NT2/D1 (cell line): ENCODE results near the gene MMP20.

Experiments used
- DNase-seq: peaks from one replicate; pipeline ENCODE4 v3.0.0-alpha.2; 2011; ENCODE audit warnings: low read depth, low spot score
- H3K27me3 ChIP-seq: 2 replicates; pipeline ENCODE4 v1.6.0; 2011; ENCODE audit warnings: mild to moderate bottlenecking; ENCODE audit not compliant: insufficient read length, insufficient read depth
- H3K36me3 ChIP-seq: 2 replicates; pipeline ENCODE4 v1.6.1; 2011; ENCODE audit warnings: mild to moderate bottlenecking, low read length, mixed read lengths; ENCODE audit not compliant: insufficient read depth, insufficient read length
- H3K4me1 ChIP-seq: 2 replicates; pipeline ENCODE4 v1.5.1; 2011; ENCODE audit not compliant: insufficient read depth, insufficient read length
- H3K4me3 ChIP-seq: 2 replicates; pipeline ENCODE4 v1.5.1; 2011; ENCODE audit warnings: low read depth; ENCODE audit not compliant: insufficient read length
- H3K9ac ChIP-seq: 2 replicates; pipeline ENCODE4 v1.6.0; 2011; ENCODE audit warnings: low read depth; ENCODE audit not compliant: insufficient read length
- H3K9me3 ChIP-seq: 2 replicates; pipeline ENCODE4 v1.5.1; 2011; ENCODE audit warnings: mild to moderate bottlenecking, low read length; ENCODE audit not compliant: insufficient read depth
- SUZ12 ChIP-seq: IDR thresholded peaks from 2 replicates; pipeline ENCODE4 v1.6.1; 2011; ENCODE audit not compliant: insufficient read length, insufficient read depth; ENCODE audit errors: extremely low read depth
- YY1 ChIP-seq: IDR thresholded peaks from 2 replicates; pipeline ENCODE4 v1.6.1; 2011; ENCODE audit not compliant: insufficient read length, insufficient read depth
- ZNF274 ChIP-seq: IDR thresholded peaks from 2 replicates; pipeline ENCODE4 v1.6.1; 2011; ENCODE audit warnings: mild to moderate bottlenecking, low read depth, low read length

The MMP20 gene

DNA sequence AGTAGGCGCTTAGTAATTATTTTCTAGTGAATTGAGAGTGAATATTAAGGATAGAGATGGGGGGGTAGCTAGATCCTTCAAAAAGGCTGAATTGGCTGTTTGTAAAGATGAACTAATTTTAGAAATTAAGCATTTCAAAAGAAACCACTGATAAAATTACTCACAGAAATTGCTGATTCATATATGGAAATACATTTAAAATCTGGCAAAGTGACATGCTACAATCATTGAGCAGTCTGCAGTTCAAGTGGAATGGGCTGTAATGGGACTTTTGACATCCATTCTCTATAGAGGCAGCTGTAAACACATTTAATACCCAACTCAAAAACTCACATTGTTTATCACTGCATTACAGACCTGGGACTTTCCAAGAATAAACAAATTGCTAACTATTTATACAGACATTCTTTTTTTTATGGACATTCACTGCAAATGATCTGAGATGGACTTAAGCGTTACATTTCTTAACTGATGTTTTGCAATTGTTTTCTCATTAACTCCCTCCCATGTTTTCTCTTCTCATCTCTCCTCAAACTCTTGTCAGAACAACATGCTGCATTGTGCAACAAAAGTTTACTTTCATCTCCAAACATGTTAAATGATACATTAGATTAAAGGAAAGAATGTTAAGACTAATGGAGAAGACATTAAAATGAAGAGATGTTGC lies 52.4 kb downstream of the MMP20 start:
- Histone ChIP-seq H3K9ac (no peak overlapping the region), H3K4me1 (no peaks in the 10 kb centered on the region), H3K27me3 (no peaks in the 10 kb centered on the region), H3K4me3 (no peak overlapping the region), H3K36me3 (no peaks in the 10 kb centered on the region), H3K9me3 (peaks cover 10% of the 10 kb centered on the region; the same call in 1 of the 2 replicates)
- no peak for DNase-seq
- TF ChIP-seq ZNF274, result no peak
- no peak for TF ChIP-seq YY1

DNA sequence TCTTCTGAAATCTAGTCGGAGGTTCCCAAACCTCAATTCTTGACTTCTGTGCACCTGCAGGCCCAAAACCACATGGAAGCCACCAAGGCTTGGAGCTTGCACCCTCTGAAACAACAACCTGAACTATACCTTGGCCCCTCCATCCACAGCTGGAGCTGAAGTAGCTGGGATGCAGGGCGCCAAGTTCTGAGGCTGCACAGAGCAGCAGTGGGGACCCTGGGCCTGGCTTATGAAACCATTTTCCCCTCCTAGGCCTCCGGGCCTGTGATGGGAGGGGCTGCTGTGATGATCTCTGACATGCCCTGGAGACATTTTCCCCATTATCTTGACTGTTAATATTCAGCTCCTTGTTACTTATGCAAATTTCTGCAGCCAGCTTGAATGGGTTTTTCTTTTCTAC lies 56.3 kb downstream of the MMP20 start:
- H3K4me3 ChIP-seq, result no peak overlapping the region
- no peak for DNase-seq
- H3K9me3 ChIP-seq, result peaks cover 24% of the 10 kb centered on the region
- TF ChIP-seq ZNF274, result no peak
- no peak for TF ChIP-seq SUZ12
- no peak for TF ChIP-seq YY1
- H3K27me3 ChIP-seq, result no peaks in the 10 kb centered on the region
- H3K36me3 ChIP-seq, result no peaks in the 10 kb centered on the region
- no peaks in the 10 kb centered on the region for H3K4me1 ChIP-seq
- no peak overlapping the region for H3K9ac ChIP-seq

DNA sequence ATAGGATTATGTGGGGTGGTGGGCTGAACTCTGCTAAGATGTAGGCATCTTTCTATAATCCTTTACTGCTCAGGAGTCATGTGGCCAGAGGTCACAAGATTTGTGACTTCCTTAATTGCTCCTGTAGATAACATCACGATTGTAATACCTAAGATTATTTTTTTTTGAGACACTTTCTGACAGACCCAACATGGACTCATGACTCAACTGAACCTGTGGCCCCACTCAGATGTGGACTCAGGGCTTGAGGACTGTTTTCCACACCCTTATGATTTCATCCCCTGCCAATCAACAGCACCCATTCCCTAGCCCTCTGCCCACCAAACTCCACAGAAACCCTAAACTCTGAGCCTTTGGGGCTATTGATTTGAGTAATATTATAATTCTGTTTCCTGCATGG lies 59.0 kb downstream of the MMP20 start:
- H3K27me3 ChIP-seq, result no peaks in the 10 kb centered on the region
- H3K36me3 ChIP-seq, result no peaks in the 10 kb centered on the region
- DNase-seq, result no peak
- no peaks in the 10 kb centered on the region for H3K4me1 ChIP-seq
- H3K9ac ChIP-seq, result no peak overlapping the region
- TF ChIP-seq ZNF274 (no peak), YY1 (no peak), SUZ12 (no peak)
- H3K4me3 ChIP-seq, result no peak overlapping the region
- peaks cover 24% of the 10 kb centered on the region for H3K9me3 ChIP-seq

DNA sequence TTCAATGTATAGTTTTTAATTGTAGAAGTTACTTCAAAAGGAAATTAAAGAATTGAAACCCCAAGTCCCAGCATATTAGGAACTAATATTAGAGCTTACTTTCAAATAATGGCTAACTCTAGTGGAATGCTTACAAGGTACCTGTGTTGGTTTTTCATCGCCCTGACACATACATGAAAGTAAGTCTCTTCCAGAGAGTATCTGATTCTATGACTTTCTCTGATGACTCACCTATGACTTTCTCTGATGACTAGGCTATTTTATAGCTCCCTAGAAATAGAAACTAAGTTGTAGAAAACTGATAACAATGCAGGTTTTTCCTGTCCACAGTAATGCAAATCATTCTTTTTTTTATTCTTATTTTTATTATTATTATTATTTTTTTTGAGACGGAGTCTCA lies 61.0 kb downstream of the MMP20 start:
- Histone ChIP-seq H3K36me3 (no peaks in the 10 kb centered on the region), H3K9me3 (peaks cover 24% of the 10 kb centered on the region), H3K27me3 (no peaks in the 10 kb centered on the region), H3K4me3 (no peak overlapping the region), H3K4me1 (no peaks in the 10 kb centered on the region), H3K9ac (no peak overlapping the region)
- no peak for TF ChIP-seq ZNF274
- no peak for TF ChIP-seq YY1
- no peak for TF ChIP-seq SUZ12
- no peak for DNase-seq

DNA sequence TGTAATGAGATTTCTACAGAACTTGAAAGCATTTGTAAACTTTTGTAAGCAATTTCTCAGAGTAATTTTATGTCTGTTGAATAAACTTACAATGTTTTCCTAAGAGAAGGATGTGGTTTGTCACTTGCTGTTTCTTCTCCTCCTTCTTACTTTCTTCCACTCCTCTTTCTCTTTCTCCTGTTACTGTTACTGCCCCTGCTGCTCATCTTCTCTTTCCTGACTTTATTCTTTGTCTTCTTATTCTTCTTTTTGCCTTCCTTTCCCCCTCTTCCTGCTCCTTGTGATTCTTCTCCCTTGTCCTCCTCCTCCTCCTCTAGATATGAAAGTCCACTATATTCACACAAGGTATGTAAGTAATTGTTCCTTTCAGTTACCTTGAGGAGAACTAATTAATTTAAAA lies 63.5 kb downstream of the MMP20 start:
- H3K36me3 ChIP-seq, result no peaks in the 10 kb centered on the region
- H3K9ac ChIP-seq, result no peak overlapping the region
- no peak for TF ChIP-seq SUZ12
- no peak for TF ChIP-seq YY1
- TF ChIP-seq ZNF274, result no peak
- H3K9me3 ChIP-seq, result peaks cover 7% of the 10 kb centered on the region
- H3K27me3 ChIP-seq, result no peaks in the 10 kb centered on the region
- no peak overlapping the region for H3K4me3 ChIP-seq
- no peaks in the 10 kb centered on the region for H3K4me1 ChIP-seq
- no peak for DNase-seq

DNA sequence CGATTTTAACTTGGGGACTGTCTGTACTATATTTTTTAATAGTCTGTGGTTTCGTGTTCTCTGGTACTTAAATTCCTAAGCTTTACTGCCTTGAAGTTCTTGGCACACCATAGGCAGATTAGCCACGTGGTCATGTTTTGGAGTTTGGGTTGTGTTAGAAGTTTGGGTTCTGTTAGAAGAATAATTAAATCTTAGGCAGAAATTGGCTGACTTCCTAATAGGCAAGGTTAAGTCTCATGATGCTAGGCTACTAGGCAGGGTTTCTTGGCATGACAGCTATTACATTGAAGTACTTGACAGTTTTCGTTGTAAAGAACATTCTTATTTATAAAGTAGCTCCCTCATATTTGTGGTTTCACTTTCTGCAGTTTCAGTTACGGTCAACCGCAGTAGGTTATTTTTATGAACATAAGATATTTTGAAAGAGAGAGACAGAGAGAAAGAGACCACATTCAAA lies 64.5 kb downstream of the MMP20 start:
- Histone ChIP-seq H3K4me1 (no peaks in the 10 kb centered on the region), H3K27me3 (no peaks in the 10 kb centered on the region), H3K36me3 (no peaks in the 10 kb centered on the region), H3K4me3 (no peak overlapping the region), H3K9ac (no peak overlapping the region), H3K9me3 (no peaks in the 10 kb centered on the region)
- no peak for TF ChIP-seq ZNF274
- TF ChIP-seq YY1, result no peak
- no peak for TF ChIP-seq SUZ12
- DNase-seq, result no peak

DNA sequence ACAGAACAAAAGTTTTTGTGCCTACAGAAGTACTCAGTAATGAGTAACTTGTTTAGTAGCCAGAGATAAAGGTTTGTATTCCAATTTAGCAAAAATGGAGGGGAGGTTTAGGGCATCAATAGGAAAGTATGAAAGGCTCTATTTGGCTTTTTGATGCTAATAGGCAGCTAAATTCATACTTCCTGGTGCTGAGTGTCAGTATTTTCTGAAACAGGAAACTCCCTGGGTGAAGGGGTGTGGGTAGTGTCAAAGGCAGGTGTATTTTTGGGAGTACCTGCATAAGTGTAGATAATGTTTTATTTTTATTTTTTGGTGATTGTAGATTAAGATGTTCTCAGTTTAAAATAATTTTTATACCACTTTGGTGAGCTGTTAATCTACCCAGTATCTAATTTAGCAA lies 65.3 kb downstream of the MMP20 start:
- no peaks in the 10 kb centered on the region for H3K36me3 ChIP-seq
- no peaks in the 10 kb centered on the region for H3K9me3 ChIP-seq
- H3K9ac ChIP-seq, result no peak overlapping the region
- no peaks in the 10 kb centered on the region for H3K27me3 ChIP-seq
- TF ChIP-seq YY1 (no peak), SUZ12 (no peak), ZNF274 (no peak)
- H3K4me1 ChIP-seq, result no peaks in the 10 kb centered on the region
- no peak for DNase-seq
- no peak overlapping the region for H3K4me3 ChIP-seq

DNA sequence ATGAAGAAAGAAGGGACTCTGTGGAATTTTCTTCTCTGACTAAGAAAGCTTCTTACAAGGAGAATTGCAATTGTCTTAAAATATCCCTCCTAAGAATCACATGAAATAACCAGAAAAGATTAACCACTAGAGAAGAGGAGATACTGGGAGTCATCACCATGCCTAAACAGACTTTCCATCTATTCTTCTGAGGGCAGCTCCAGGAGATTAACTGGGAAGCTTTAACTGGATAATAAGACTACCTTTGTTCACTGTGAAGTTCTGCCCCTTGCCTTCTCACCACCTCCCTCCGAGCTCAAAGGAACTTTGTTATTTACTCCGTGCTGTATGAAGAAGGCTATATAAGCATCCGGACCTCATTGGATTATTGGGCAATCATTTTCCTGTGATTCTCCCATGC lies 70.0 kb downstream of the MMP20 start:
- no peak overlapping the region for H3K4me3 ChIP-seq
- no peaks in the 10 kb centered on the region for H3K36me3 ChIP-seq
- TF ChIP-seq YY1 (no peak), ZNF274 (no peak), SUZ12 (no peak)
- H3K9me3 ChIP-seq, result no peaks in the 10 kb centered on the region
- no peak for DNase-seq
- no peaks in the 10 kb centered on the region for H3K4me1 ChIP-seq
- no peaks in the 10 kb centered on the region for H3K27me3 ChIP-seq
- H3K9ac ChIP-seq, result no peak overlapping the region
